CD14-positive monocyte (primary cell): ENCODE data around the gene NUMBL. TPM values are rescaled to one million over a fixed set of nuclear protein-coding genes. Genes with fewer than 3 reads are reported as not detected.
A peak's percentile ranks its signal among the peaks of the same experiment; 100 is the strongest.

Experiments used
- DNase-seq, 3 donors: peaks; one replicate each; pipeline ENCODE4 v3.0.0-alpha.2; 2011 to 2022
- H2AFZ ChIP-seq: 2 replicates; pipeline ENCODE4 v1.6.0; 2012; ENCODE audit warnings: mild to moderate bottlenecking, low read depth, low read length, inconsistent platforms; ENCODE audit not compliant: insufficient read depth, poor library complexity, severe bottlenecking
- H3K27ac ChIP-seq, 2 donors: 1 replicate in 1 of 2; 2 replicates in 1 of 2; pipeline ENCODE4 v1.5.1; 2012 to 2013; ENCODE audit warnings: low read length in 2 of 2, control low read depth in 1 of 2, inconsistent platforms in 1 of 2, low read depth in 1 of 2, mild to moderate bottlenecking in 1 of 2
- H3K27me3 ChIP-seq, 2 donors: one replicate each; pipeline versions ENCODE4 v1.6.0 to v1.6.1; 2011 to 2013; ENCODE audit warnings: low read length in 2 of 2; ENCODE audit not compliant: control insufficient read depth in 2 of 2, insufficient read depth in 2 of 2
- H3K36me3 ChIP-seq, 2 donors: replicated peaks in 1 of 2; 1 replicate in 1 of 2; 2 replicates in 1 of 2; pipeline versions ENCODE4 v1.5.1 to v1.6.1; 2012 to 2013; ENCODE audit warnings: low read length in 2 of 2, control low read depth in 1 of 2, inconsistent platforms in 1 of 2, mild to moderate bottlenecking in 1 of 2; ENCODE audit not compliant: insufficient read depth in 2 of 2, control insufficient read depth in 1 of 2
- H3K4me1 ChIP-seq, 2 donors: 1 replicate in 1 of 2; 2 replicates in 1 of 2; pipeline versions ENCODE4 v1.5.1 to v1.6.1; 2012 to 2013; ENCODE audit warnings: low read length in 2 of 2, control low read depth in 1 of 2, inconsistent platforms in 1 of 2, mild to moderate bottlenecking in 1 of 2, moderate library complexity in 1 of 2; ENCODE audit not compliant: insufficient read depth in 2 of 2, control insufficient read depth in 1 of 2
- H3K4me2 ChIP-seq: replicated peaks from 2 replicates; pipeline ENCODE3; 2012; ENCODE audit warnings: low read length, moderate library complexity, mild to moderate bottlenecking; ENCODE audit not compliant: poor library complexity, severe bottlenecking; ENCODE audit errors: extremely low read depth
- H3K4me3 ChIP-seq, 3 experiments: fragments of 200-600 bp in 1 of 3; sonication (generic) in 1 of 3; replicated peaks in 1 of 3; 1 replicate in 2 of 3; 2 replicates in 1 of 3; pipeline ENCODE4 v1.5.1; 2011 to 2013; ENCODE audit warnings: low read length in 3 of 3, mild to moderate bottlenecking in 3 of 3, control low read depth in 2 of 3, low read depth in 2 of 3, inconsistent platforms in 1 of 3, moderate library complexity in 1 of 3
- H3K79me2 ChIP-seq: 2 replicates; pipeline ENCODE4 v1.6.0; 2012; ENCODE audit warnings: mild to moderate bottlenecking, control low read depth, inconsistent platforms, low read length, moderate library complexity; ENCODE audit not compliant: insufficient read depth
- H3K9ac ChIP-seq: 2 replicates; pipeline ENCODE4 v1.6.0; 2017; ENCODE audit warnings: low read length, mild to moderate bottlenecking; ENCODE audit not compliant: insufficient read depth, poor library complexity, severe bottlenecking
- H3K9me3 ChIP-seq, 2 donors: replicated peaks in 1 of 2; 1 replicate in 1 of 2; 2 replicates in 1 of 2; pipeline versions ENCODE4 v1.5.1 to v1.6.1; 2012 to 2013; ENCODE audit warnings: low read length in 2 of 2, control low read depth in 1 of 2; ENCODE audit not compliant: control insufficient read depth in 1 of 2, insufficient read depth in 1 of 2
- H4K20me1 ChIP-seq: 2 replicates; pipeline ENCODE4 v1.6.0; 2012; ENCODE audit warnings: mild to moderate bottlenecking, low read length, control low read depth, moderate library complexity; ENCODE audit not compliant: insufficient read depth
- H3K27ac Mint-ChIP-seq, 7 donors: one replicate each; pipeline ENCODE4 v1.8.0; 2020; ENCODE audit warnings: mild to moderate bottlenecking in 7 of 7, mixed read lengths in 7 of 7, moderate library complexity in 6 of 7, inconsistent platforms in 2 of 7
- H3K27me3 Mint-ChIP-seq, 3 donors: one replicate each; pipeline ENCODE4 v1.8.0; 2021 to 2022; ENCODE audit warnings: low read depth in 3 of 3, mild to moderate bottlenecking in 3 of 3, mixed read lengths in 3 of 3, moderate library complexity in 3 of 3, inconsistent platforms in 1 of 3
- H3K36me3 Mint-ChIP-seq, 2 donors: one replicate each; pipeline ENCODE4 v1.8.0; 2020; ENCODE audit warnings: mixed read lengths in 2 of 2, inconsistent platforms in 1 of 2, mild to moderate bottlenecking in 1 of 2
- H3K4me1 Mint-ChIP-seq: one replicate; pipeline ENCODE4 v1.8.0; 2020; ENCODE audit warnings: mild to moderate bottlenecking, mixed read lengths
- H3K4me3 Mint-ChIP-seq, 2 donors: one replicate each; pipeline ENCODE4 v1.8.0; 2020; ENCODE audit warnings: mild to moderate bottlenecking in 2 of 2, mixed read lengths in 2 of 2, moderate library complexity in 1 of 2
- H3K9me3 Mint-ChIP-seq, 7 donors: one replicate each; pipeline ENCODE4 v1.8.0; 2020 to 2022; ENCODE audit warnings: mixed read lengths in 7 of 7, mild to moderate bottlenecking in 6 of 7, moderate library complexity in 6 of 7, inconsistent platforms in 2 of 7
- CTCF ChIP-seq: fragments of 200-600 bp; IDR thresholded peaks from one replicate; pipeline ENCODE4 v1.8.0; 2022; ENCODE audit warnings: antibody characterized with exemption, mild to moderate bottlenecking
- WGBS: methylation state at CpG from one replicate; pipeline ENCODE4 v1.1.5; 2013; ENCODE audit warnings: missing lambda C conversion rate; ENCODE audit not compliant: insufficient coverage; 5-methylcytosine and 5-hydroxymethylcytosine counted together
- intact Hi-C, 2 donors: fragments of 100-400 bp; cut with micrococcal nuclease; formaldehyde crosslinking; loops; one replicate each; pipeline versions ENCODE4 v1.15.0 to v1.15.1; 2023
- polyA plus RNA-seq, 3 donors: library from polyadenylated mRNA; depleted of rRNA in 1 of 3; unstranded in 2 of 3; stranded (reverse) in 1 of 3; fragments of 300-500 nt in 2 of 3; fragments of >200 nt in 1 of 3; fragmentation: Illumina TruSeq in 2 of 3; gene quantifications; 1 replicate in 2 of 3; 2 replicates in 1 of 3; pipeline ENCODE4 v1.2.3, GENCODE V29; 2012 to 2021

The NUMBL gene
- polyA plus RNA-seq, 3 donors: 0.12 to 7.2 (median 0.45) TPM

GRCh38 chr19:40632311-40633036 is 58.0 kb downstream of the NUMBL start:
- intact Hi-C loops: loop anchor here (5.0 kb wide), 2 partner anchors 90 to 325 kb away; no protein-coding TSS in a partner anchor
- TF ChIP-seq CTCF: no peak
- Mint-ChIP-seq H3K27me3 (peaks cover 10 to 22% (median 10%) of the 10 kb centered on the region in 3 donors), H3K4me3 (no peak overlapping the region), H3K36me3 (peaks cover 3 to 5% of the 10 kb centered on the region in 2 donors), H3K9me3 (peaks cover 0 to 2% (median 0%) of the 10 kb centered on the region in 7 donors), H3K27ac (peak overlapping the region in 1 of 7 donors; percentile 73), H3K4me1 (peaks cover 4% of the 10 kb centered on the region)
- Histone ChIP-seq H3K9ac (no peak overlapping the region), H3K36me3 (no peaks in the 10 kb centered on the region), H3K79me2 (no peaks in the 10 kb centered on the region), H3K4me1 (peaks cover 0 to 4% of the 10 kb centered on the region in 2 donors), H3K4me2 (no peak overlapping the region), H3K9me3 (no peaks in the 10 kb centered on the region), H3K27ac (no peak overlapping the region), H3K4me3 (no peak overlapping the region), H3K27me3 (peaks cover 0 to 5% of the 10 kb centered on the region in 2 donors), H2AFZ (no peak overlapping the region), H4K20me1 (no peaks in the 10 kb centered on the region)
- no peak for DNase-seq
- WGBS: 100% methylated on average over 1 of the region's 3 CpGs

- Histone ChIP-seq H3K4me2 (no peak overlapping the region), H4K20me1 (no peaks in the 10 kb centered on the region), H3K27ac (no peak overlapping the region), H3K4me3 (no peak overlapping the region), H3K9me3 (no peaks in the 10 kb centered on the region), H3K9ac (no peak overlapping the region), H3K27me3 (peaks cover 0 to 5% of the 10 kb centered on the region in 2 donors), H3K4me1 (peaks cover 0 to 4% of the 10 kb centered on the region in 2 donors), H2AFZ (no peak overlapping the region), H3K79me2 (no peaks in the 10 kb centered on the region), H3K36me3 (peaks cover 0 to 2% of the 10 kb centered on the region in 2 donors)
- intact Hi-C loops: loop anchor here (5.0 kb wide), 2 partner anchors 88 to 323 kb away; no protein-coding TSS in a partner anchor
- Mint-ChIP-seq H3K36me3 (peaks cover 11 to 14% of the 10 kb centered on the region in 2 donors), H3K4me1 (peaks cover 4% of the 10 kb centered on the region), H3K4me3 (no peak overlapping the region), H3K9me3 (peaks cover 0 to 2% (median 0%) of the 10 kb centered on the region in 7 donors), H3K27ac (peak overlapping the region in 2 of 7 donors; percentile 41 to 46), H3K27me3 (peaks cover 5 to 17% (median 10%) of the 10 kb centered on the region in 3 donors)
- WGBS: 100% methylated on average over 3 of the region's 16 CpGs
- no peak for TF ChIP-seq CTCF
- DNase-seq: no peak
These were observed 59.8 kb downstream of the NUMBL start for GRCh38 chr19:40630571-40631160.
